GM23338 (cell line): ENCODE measurements around the gene CRYL1. TPM values are rescaled to one million over a fixed set of nuclear protein-coding genes. Genes with fewer than 3 reads are reported as not detected.

ENCODE experiments used
- ATAC-seq: fragments of 200-7000 bp; cut with Tn5 transposase; 3 replicates; pipeline ENCODE4 v1.9.1; 2020
- DNase-seq: peaks from one replicate; pipeline ENCODE4 v3.0.0-alpha.2; 2015; ENCODE audit warnings: low spot score
- H2AFZ ChIP-seq: fragments of 200-600 bp; sonication (generic); 2 replicates; pipeline ENCODE4 v1.8.0; 2016; ENCODE audit warnings: antibody characterized with exemption, mild to moderate bottlenecking, moderate library complexity
- H3F3A ChIP-seq: fragments of 200-600 bp; sonication (generic); replicated peaks from 2 replicates; pipeline ENCODE4 v1.8.0; 2017; ENCODE audit warnings: antibody characterized with exemption, mixed run types, low read depth
- H3K27ac ChIP-seq: fragments of 200-600 bp; sonication (generic); 2 replicates; pipeline ENCODE4 v1.6.1; 2016; ENCODE audit warnings: low read depth
- H3K27me3 ChIP-seq: fragments of 200-600 bp; sonication (generic); 2 replicates; pipeline ENCODE4 v1.8.0; 2016; ENCODE audit warnings: mild to moderate bottlenecking, mixed run types, moderate library complexity; ENCODE audit not compliant: insufficient read depth
- H3K36me3 ChIP-seq: fragments of 200-600 bp; sonication (generic); 2 replicates; pipeline ENCODE4 v1.8.0; 2016; ENCODE audit warnings: mild to moderate bottlenecking; ENCODE audit not compliant: insufficient read depth
- H3K4me1 ChIP-seq: fragments of 200-600 bp; sonication (generic); 2 replicates; pipeline ENCODE4 v1.8.0; 2016; ENCODE audit warnings: mild to moderate bottlenecking, moderate library complexity; ENCODE audit not compliant: insufficient read depth
- H3K4me2 ChIP-seq: fragments of 200-600 bp; sonication (generic); 2 replicates; pipeline ENCODE4 v1.7.1; 2017; ENCODE audit warnings: mixed run types
- H3K4me3 ChIP-seq: fragments of 200-600 bp; sonication (generic); 2 replicates; pipeline ENCODE4 v1.6.1; 2016; ENCODE audit warnings: mixed run types
- H3K79me2 ChIP-seq: fragments of 200-600 bp; sonication (generic); replicated peaks from 2 replicates; pipeline ENCODE4 v1.8.0; 2017; ENCODE audit warnings: mild to moderate bottlenecking; ENCODE audit not compliant: insufficient read depth
- H3K9me2 ChIP-seq: fragments of 200-600 bp; sonication (generic); 2 replicates; pipeline ENCODE4 v1.8.0; 2017; ENCODE audit not compliant: insufficient read depth
- H4K20me1 ChIP-seq: fragments of 200-600 bp; sonication (generic); replicated peaks from 2 replicates; pipeline ENCODE4 v1.8.0; 2017; ENCODE audit warnings: mild to moderate bottlenecking; ENCODE audit not compliant: insufficient read depth
- H3K27ac Mint-ChIP-seq: 2 replicates; pipeline ENCODE4 v1.8.0; 2020; ENCODE audit warnings: inconsistent platforms, mild to moderate bottlenecking, moderate library complexity, mixed read lengths
- H3K27me3 Mint-ChIP-seq: 3 replicates; pipeline ENCODE4 v1.8.0; 2022; ENCODE audit warnings: low read depth, mild to moderate bottlenecking, moderate library complexity, mixed read lengths, inconsistent platforms; ENCODE audit not compliant: insufficient read depth, poor library complexity
- H3K36me3 Mint-ChIP-seq: 3 replicates; pipeline ENCODE4 v1.8.0; 2021; ENCODE audit warnings: low read depth, mild to moderate bottlenecking, inconsistent platforms, moderate library complexity, mixed read lengths
- H3K4me1 Mint-ChIP-seq: 3 replicates; pipeline ENCODE4 v1.8.0; 2020; ENCODE audit warnings: mild to moderate bottlenecking, inconsistent platforms, mixed read lengths
- H3K4me3 Mint-ChIP-seq: 3 replicates; pipeline ENCODE4 v1.8.0; 2021; ENCODE audit warnings: moderate library complexity, mild to moderate bottlenecking, inconsistent platforms, mixed read lengths
- H3K9me3 Mint-ChIP-seq: 3 replicates; pipeline ENCODE4 v1.8.0; 2020; ENCODE audit warnings: moderate library complexity, mild to moderate bottlenecking, inconsistent platforms, mixed read lengths
- EZH2phosphoT487 ChIP-seq: fragments of 200-600 bp; sonication (generic); IDR thresholded peaks from one replicate; pipeline ENCODE4 v1.8.1; 2018; ENCODE audit warnings: antibody characterized with exemption; ENCODE audit not compliant: unreplicated experiment
- JUNB ChIP-seq: IDR thresholded peaks from one replicate; pipeline ENCODE4 v1.6.1; 2016; ENCODE audit warnings: antibody characterized with exemption; ENCODE audit not compliant: unreplicated experiment
- NANOG ChIP-seq: IDR thresholded peaks from 2 replicates; pipeline ENCODE4 v1.6.1; 2016; ENCODE audit warnings: antibody characterized with exemption, borderline replicate concordance
- POLR2AphosphoS5 ChIP-seq: IDR thresholded peaks from 2 replicates; pipeline ENCODE4 v1.6.1; 2016; ENCODE audit warnings: antibody characterized with exemption, low read depth
- STAT1 ChIP-seq: IDR thresholded peaks from one replicate; pipeline ENCODE4 v1.6.1; 2016; ENCODE audit warnings: antibody characterized with exemption; ENCODE audit not compliant: unreplicated experiment
- ZNF331 ChIP-seq: fragments of 250-450 bp; sonication (Bioruptor Pico); IDR thresholded peaks from 2 replicates; pipeline ENCODE4 v1.5.0; 2020; ENCODE audit warnings: low read depth, mild to moderate bottlenecking, moderate library complexity
- ZNF462 ChIP-seq: fragments of 250-450 bp; sonication (Bioruptor Pico); IDR thresholded peaks from 2 replicates; pipeline ENCODE4 v1.5.0; 2020; ENCODE audit warnings: mild to moderate bottlenecking, moderate library complexity
- polyA plus RNA-seq: library from polyadenylated mRNA; unstranded; fragments of >200 nt; fragmentation: Nextera tagmentation; extraction: Ambion mirVana; gene quantifications from 2 replicates; pipeline ENCODE4 v1.2.1, GENCODE V29; 2016
- total RNA-seq: library from RNA; depleted of rRNA; stranded (reverse); fragments of >200 nt; shearing (Covaris generic); gene quantifications from 2 replicates; pipeline ENCODE4 v1.2.3, GENCODE V29; 2014

CRYL1 gene
- total and polyA plus RNA-seq, 2 experiments from 2014 or later = 2.2 to 2.6 TPM

GRCh38 chr13:20499986-20500385 is 25.7 kb downstream of the CRYL1 start:
- H3K4me3 Mint-ChIP-seq = no peak overlapping the region

More at GRCh38 chr13:20499986-20500385, 25.7 kb downstream of the CRYL1 start:
- no peak overlapping the region for H3K4me2 ChIP-seq
- no peaks in the 10 kb centered on the region for H4K20me1 ChIP-seq
- peaks cover 14% of the 10 kb centered on the region for H3K4me1 Mint-ChIP-seq
- H3F3A ChIP-seq = no peaks in the 10 kb centered on the region
- TF ChIP-seq POLR2AphosphoS5 (no peak), STAT1 (no peak), ZNF331 (CRISPR knock-in tag) (no peak), JUNB (no peak), NANOG (no peak), ZNF462 (CRISPR knock-in tag) (no peak), EZH2phosphoT487 (no peak)
- ATAC-seq = no peak
- H3K9me2 ChIP-seq = 0 out of 2 replicates have a peak, but pooled peaks cover 4% of the 10 kb centered on the region
- no peaks in the 10 kb centered on the region for H3K4me1 ChIP-seq
- no peaks in the 10 kb centered on the region for H3K27me3 ChIP-seq
- H3K27ac ChIP-seq = no peak overlapping the region
- peaks cover 10% of the 10 kb centered on the region; the same call in 2 of the 3 replicates for H3K36me3 Mint-ChIP-seq
- H3K27ac Mint-ChIP-seq = no peak overlapping the region
- peaks cover 3% of the 10 kb centered on the region for H3K27me3 Mint-ChIP-seq
- H2AFZ ChIP-seq = no peak overlapping the region
- H3K36me3 ChIP-seq = no peaks in the 10 kb centered on the region
- no peaks in the 10 kb centered on the region for H3K79me2 ChIP-seq
- H3K4me3 ChIP-seq = no peak overlapping the region
- H3K9me3 Mint-ChIP-seq = peaks cover 24% of the 10 kb centered on the region
- DNase-seq = no peak
